SK-N-MC (cell line): ENCODE data around the gene CD24.
A peak's percentile ranks its signal among the peaks of the same experiment; 100 is the strongest.

ENCODE experiments used
- DNase-seq: peaks from one replicate; pipeline ENCODE4 v3.0.0-alpha.2; 2011; ENCODE audit warnings: low read depth, low spot score
- H3K27ac ChIP-seq: fragments of 200-600 bp; sonication (generic); 2 replicates; pipeline ENCODE4 v1.5.1; 2016; ENCODE audit warnings: mixed run types
- H3K36me3 ChIP-seq: fragments of 200-600 bp; sonication (generic); 2 replicates; pipeline ENCODE4 v1.6.1; 2017; ENCODE audit warnings: antibody characterized with exemption, low read length, mixed read lengths; ENCODE audit not compliant: insufficient read depth
- H3K4me3 ChIP-seq: fragments of 200-600 bp; sonication (generic); 2 replicates; pipeline ENCODE4 v1.5.1; 2016
- H3K9ac ChIP-seq: fragments of 200-600 bp; sonication (generic); 2 replicates; pipeline ENCODE4 v1.8.0; 2017; ENCODE audit warnings: mixed run types, mixed read lengths; ENCODE audit not compliant: insufficient read length
- H3K9me3 ChIP-seq: fragments of 200-600 bp; sonication (generic); 2 replicates; pipeline ENCODE4 v1.6.1; 2017; ENCODE audit warnings: low read depth, mild to moderate bottlenecking, antibody characterized with exemption, low read length, moderate library complexity, mixed read lengths
- EZH2 ChIP-seq: fragments of 200-600 bp; sonication (generic); IDR thresholded peaks from one replicate; pipeline ENCODE4 v1.6.1; 2017; ENCODE audit warnings: antibody characterized with exemption
- FOXP2 ChIP-seq: optimal IDR thresholded peaks from 2 replicates; pipeline ENCODE3; 2011; ENCODE audit warnings: mild to moderate bottlenecking, moderate library complexity; ENCODE audit not compliant: insufficient read depth; ENCODE audit errors: extremely low read length, control extremely low read depth
- POLR2AphosphoS5 ChIP-seq: IDR thresholded peaks from 2 replicates; pipeline ENCODE4 v1.6.1; 2012; ENCODE audit warnings: mild to moderate bottlenecking, low read depth, low read length, borderline replicate concordance

CD24 gene

DNA sequence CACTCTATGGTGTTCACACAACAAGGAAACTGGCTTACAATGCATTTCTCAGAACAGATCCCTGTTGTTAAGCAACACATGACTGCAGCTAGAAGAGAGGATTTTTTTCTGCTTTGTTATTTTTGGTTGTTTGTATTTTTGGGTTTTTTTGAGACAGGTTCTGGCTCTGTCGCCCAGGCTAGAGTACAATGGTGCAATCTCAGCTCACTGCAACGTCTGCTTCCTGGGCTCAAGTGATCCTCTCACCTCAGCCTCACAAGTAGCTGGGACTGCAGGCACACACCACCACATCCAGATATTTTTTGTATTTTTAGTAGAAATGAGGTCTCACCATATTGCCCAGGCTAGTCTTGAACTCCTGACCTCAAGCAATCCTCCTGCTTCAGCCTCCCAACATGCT, 12.7 kb downstream of the CD24 start:
- TF ChIP-seq FOXP2 (no peak), POLR2AphosphoS5 (no peak), EZH2 (no peak)
- no peak overlapping the region for H3K27ac ChIP-seq
- no peak overlapping the region for H3K9ac ChIP-seq
- no peak overlapping the region for H3K4me3 ChIP-seq
- DNase-seq, result no peak
- no peaks in the 10 kb centered on the region for H3K36me3 ChIP-seq
- no peaks in the 10 kb centered on the region for H3K9me3 ChIP-seq

- no peak overlapping the region for H3K27ac ChIP-seq
- TF ChIP-seq FOXP2, result no peak
- TF ChIP-seq POLR2AphosphoS5, result no peak
- TF ChIP-seq EZH2, result no peak
- H3K9me3 ChIP-seq, result no peaks in the 10 kb centered on the region
- no peak overlapping the region for H3K4me3 ChIP-seq
- no peak for DNase-seq
- no peak overlapping the region for H3K9ac ChIP-seq
- no peaks in the 10 kb centered on the region for H3K36me3 ChIP-seq
These were observed 13.4 kb downstream of the CD24 start for GRCh38 chr6:106961136-106961535.

- TF ChIP-seq EZH2 (no peak), POLR2AphosphoS5 (no peak), FOXP2 (no peak)
- H3K9ac ChIP-seq, result no peak overlapping the region
- no peak overlapping the region for H3K27ac ChIP-seq
- H3K4me3 ChIP-seq, result no peak overlapping the region
- H3K36me3 ChIP-seq, result no peaks in the 10 kb centered on the region
- no peaks in the 10 kb centered on the region for H3K9me3 ChIP-seq
- DNase-seq, result no peak
These were observed 14.5 kb downstream of the CD24 start for GRCh38 chr6:106959985-106960384.

- H3K9ac ChIP-seq, result no peak overlapping the region
- no peak for DNase-seq
- H3K36me3 ChIP-seq, result no peaks in the 10 kb centered on the region
- TF ChIP-seq POLR2AphosphoS5, result no peak
- TF ChIP-seq EZH2, result no peak
- TF ChIP-seq FOXP2, result no peak
- H3K4me3 ChIP-seq, result no peak overlapping the region
- H3K9me3 ChIP-seq, result no peaks in the 10 kb centered on the region
- H3K27ac ChIP-seq, result no peak overlapping the region
These were observed 34.7 kb downstream of the CD24 start for GRCh38 chr6:106939848-106940247.

GRCh38 chr6:106939208-106939607, 35.3 kb downstream of the CD24 start:
- Histone ChIP-seq H3K27ac (no peak overlapping the region), H3K4me3 (no peak overlapping the region), H3K9ac (no peak overlapping the region), H3K36me3 (no peaks in the 10 kb centered on the region), H3K9me3 (no peaks in the 10 kb centered on the region)
- TF ChIP-seq FOXP2 (no peak), EZH2 (no peak), POLR2AphosphoS5 (no peak)
- DNase-seq, result no peak

- Histone ChIP-seq H3K9ac (no peak overlapping the region), H3K27ac (no peak overlapping the region), H3K9me3 (no peaks in the 10 kb centered on the region), H3K36me3 (no peaks in the 10 kb centered on the region), H3K4me3 (no peak overlapping the region)
- DNase-seq, result peak; percentile 20
- TF ChIP-seq FOXP2 (no peak), POLR2AphosphoS5 (no peak), EZH2 (no peak)
These were observed 46.8 kb downstream of the CD24 start for GRCh38 chr6:106927531-106928398.

- Histone ChIP-seq H3K27ac (no peak overlapping the region), H3K9ac (no peak overlapping the region), H3K9me3 (no peaks in the 10 kb centered on the region), H3K36me3 (no peaks in the 10 kb centered on the region), H3K4me3 (no peak overlapping the region)
- DNase-seq, result no peak
- TF ChIP-seq FOXP2 (no peak), EZH2 (no peak), POLR2AphosphoS5 (no peak)
These were observed 48.6 kb downstream of the CD24 start for GRCh38 chr6:106925948-106926347.

DNA sequence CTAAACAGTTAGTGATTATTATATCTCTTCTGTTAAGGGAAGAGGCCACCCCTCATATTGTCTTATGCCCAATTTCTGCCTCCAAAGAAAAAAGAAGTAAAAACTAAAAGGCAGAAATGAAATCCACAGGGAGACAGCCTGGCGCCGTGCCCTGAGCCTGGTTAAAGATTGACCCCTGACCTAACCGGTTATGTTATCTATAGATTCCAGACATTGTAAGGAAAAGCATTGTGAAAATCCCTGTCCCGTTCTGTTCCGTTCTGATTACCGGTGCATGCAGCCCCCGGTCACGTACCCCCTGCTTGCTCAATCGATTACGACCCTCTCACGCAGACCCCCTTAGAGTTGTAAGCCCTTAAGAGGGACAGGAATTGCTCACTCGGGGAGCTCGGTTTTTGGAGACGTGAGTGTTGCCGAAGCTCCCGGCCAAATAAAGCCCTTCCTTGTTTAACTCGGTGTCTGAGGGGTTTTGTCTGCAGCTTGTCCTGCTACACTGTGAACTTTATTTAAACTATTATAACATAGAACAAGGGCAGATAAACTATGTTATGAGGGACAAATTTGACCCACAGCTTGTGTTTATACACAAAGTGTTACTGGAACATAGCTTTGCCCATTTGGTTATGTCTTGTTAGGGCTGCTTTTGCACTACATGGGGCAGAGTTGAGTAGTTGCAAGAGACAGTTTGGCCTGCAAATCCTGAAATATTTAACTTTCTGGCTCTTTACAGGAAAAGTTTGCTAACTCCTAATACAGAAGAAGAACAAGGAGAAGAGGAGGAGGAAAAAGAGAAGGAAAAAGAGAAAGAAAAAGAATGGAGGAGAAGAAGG, 49.6 kb downstream of the CD24 start:
- Histone ChIP-seq H3K27ac (no peak overlapping the region), H3K9me3 (no peaks in the 10 kb centered on the region), H3K9ac (no peak overlapping the region), H3K36me3 (no peaks in the 10 kb centered on the region), H3K4me3 (no peak overlapping the region)
- no peak for DNase-seq
- TF ChIP-seq POLR2AphosphoS5, result no peak
- TF ChIP-seq EZH2, result no peak
- TF ChIP-seq FOXP2, result no peak
